HepG2 (cell line): ENCODE data around the gene SLC1A5. TPM values are rescaled to one million over a fixed set of nuclear protein-coding genes. Genes with fewer than 3 reads are reported as not detected.

Source experiments
- ATF7-NPFF ChIP-seq: sonication (generic); formaldehyde crosslinking; IDR thresholded peaks from 2 replicates; pipeline ENCODE4 v1.8.1; 2023; ENCODE audit warnings: mild to moderate bottlenecking, low read depth, missing genetic modification reagents, moderate library complexity
- FOXO1 ChIP-seq: sonication (generic); formaldehyde crosslinking; IDR thresholded peaks from 2 replicates; pipeline ENCODE4 v1.4.0; 2020; ENCODE audit warnings: missing genetic modification reagents
- PHF5A ChIP-seq: IDR thresholded peaks from one replicate; pipeline ENCODE4 v1.6.1; 2018; ENCODE audit warnings: low read depth, missing genetic modification reagents; ENCODE audit not compliant: unreplicated experiment
- REL ChIP-seq: sonication (generic); formaldehyde crosslinking; conservative IDR thresholded peaks from 2 replicates; pipeline ENCODE4 v1.8.0; 2022; ENCODE audit warnings: mild to moderate bottlenecking, missing genetic modification reagents, moderate library complexity
- ZNF12 ChIP-seq: sonication (generic); formaldehyde crosslinking; IDR thresholded peaks from 2 replicates; pipeline ENCODE4 v1.5.0; 2020; ENCODE audit warnings: missing genetic modification reagents
- ZNF747 ChIP-seq: sonication (generic); formaldehyde crosslinking; IDR thresholded peaks from 2 replicates; pipeline ENCODE4 v1.8.1; 2023; ENCODE audit warnings: missing genetic modification reagents, mild to moderate bottlenecking, borderline replicate concordance
- ZNF839 ChIP-seq: sonication (generic); formaldehyde crosslinking; IDR thresholded peaks from 2 replicates; pipeline ENCODE4 v1.4.0; 2020; ENCODE audit warnings: missing genetic modification reagents, mild to moderate bottlenecking, borderline replicate concordance
- polyA plus RNA-seq, 8 experiments: library from polyadenylated mRNA; depleted of rRNA in 3 of 8; stranded (reverse) in 7 of 8; unstranded in 1 of 8; fragments of >200 nt; fragmentation: Illumina TruSeq in 4 of 8; extraction: Trizol in 4 of 8; gene quantifications; 2 replicates each; pipeline versions ENCODE4 v1.2.1 to v1.2.3, GENCODE V29; 2011 to 2016; ENCODE audit warnings: low read depth in 4 of 8, missing spikeins in 1 of 8, mixed read lengths in 1 of 8; ENCODE audit not compliant: insufficient read depth in 1 of 8
- total RNA-seq, 5 experiments: library from RNA; depleted of rRNA; stranded (reverse); fragments of >200 nt; fragmentation: Illumina TruSeq; extraction: Trizol; gene quantifications; 2 replicates each; pipeline ENCODE4 v1.2.3, GENCODE V29; 2016; ENCODE audit warnings: low read depth in 1 of 5
- TF ChIP-seq, protein P1 (sequence below): IDR thresholded peaks from 2 replicates; pipeline ENCODE4 v1.6.1; 2016; ENCODE audit warnings: missing compliant biosample characterization, missing genetic modification reagents, borderline replicate concordance
- TF ChIP-seq, protein P2 (sequence below): sonication (generic); formaldehyde crosslinking; IDR thresholded peaks from 2 replicates; pipeline ENCODE4 v1.8.0; 2022; ENCODE audit warnings: mild to moderate bottlenecking, missing genetic modification reagents; ENCODE audit not compliant: insufficient replicate concordance
- TF ChIP-seq, protein P3 (sequence below): sonication (generic); formaldehyde crosslinking; IDR thresholded peaks from 2 replicates; pipeline ENCODE4 v1.8.1; 2022; ENCODE audit warnings: mild to moderate bottlenecking, missing genetic modification reagents
- TF ChIP-seq, protein P4 (sequence below): sonication (generic); formaldehyde crosslinking; IDR thresholded peaks from 2 replicates; pipeline ENCODE4 v1.4.0; 2020; ENCODE audit warnings: missing genetic modification reagents
- TF ChIP-seq, protein P5 (sequence below): sonication (generic); formaldehyde crosslinking; IDR thresholded peaks from 2 replicates; pipeline ENCODE4 v1.4.0; 2020; ENCODE audit warnings: mild to moderate bottlenecking, missing genetic modification reagents
- TF ChIP-seq, protein P6 (sequence below): sonication (generic); formaldehyde crosslinking; conservative IDR thresholded peaks from 2 replicates; pipeline ENCODE4 v1.5.0; 2020; ENCODE audit warnings: missing genetic modification reagents
- TF ChIP-seq, protein P7 (sequence below): sonication (generic); formaldehyde crosslinking; IDR thresholded peaks from 2 replicates; pipeline ENCODE4 v1.4.0; 2020; ENCODE audit warnings: missing genetic modification reagents

SLC1A5 gene
- total and polyA plus RNA-seq, 2 of the 13 experiments (the other 11 are each of a cell fraction or from before 2014, with no cell fraction given) = 120 to 159 TPM

DNA sequence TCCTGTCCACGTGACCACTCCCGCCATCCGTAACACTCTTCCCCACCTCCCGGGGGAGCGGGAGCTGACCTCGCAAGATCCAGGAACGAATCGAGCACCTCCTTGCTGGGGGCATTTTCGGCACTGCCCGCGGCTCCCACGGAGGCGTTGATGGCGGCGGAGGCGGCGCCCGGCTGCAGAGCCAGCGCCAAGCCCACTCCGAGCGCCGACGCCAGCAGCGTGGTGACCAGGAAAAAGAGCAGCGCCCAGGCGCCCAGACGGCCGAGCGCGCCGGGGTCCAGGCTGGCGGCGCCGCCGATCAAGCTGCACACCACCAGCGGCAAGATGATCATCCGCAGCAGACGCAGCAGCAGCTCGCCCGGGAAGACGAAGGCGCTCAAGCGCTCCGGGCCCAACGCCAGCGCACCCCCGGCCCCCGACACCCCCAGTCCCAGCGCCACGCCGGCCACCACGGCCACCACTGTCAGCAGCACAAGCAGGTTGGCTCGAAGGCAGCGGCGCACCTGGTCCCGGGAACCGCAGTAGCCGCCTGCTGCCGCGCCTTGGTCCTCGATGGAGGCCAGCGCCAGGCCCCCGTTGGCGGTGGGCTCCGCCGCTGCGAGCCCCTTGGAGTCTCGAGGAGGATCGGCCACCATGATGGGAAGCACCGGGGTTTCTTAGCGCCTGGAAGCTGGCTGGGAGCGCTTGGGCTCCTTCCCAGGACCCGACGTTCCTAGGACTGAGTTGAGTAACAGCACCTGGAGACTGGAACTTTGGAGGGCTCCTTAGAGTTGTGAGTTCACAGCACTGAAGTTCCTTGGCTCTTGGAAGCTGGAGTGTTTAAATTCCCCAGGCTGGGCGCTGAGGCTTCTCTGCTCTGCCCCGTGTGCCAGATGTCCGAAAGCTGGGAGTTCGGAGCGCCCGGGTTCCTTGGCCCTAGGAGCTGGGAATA lies 798 bp downstream of the SLC1A5 start (continued):
- TF ChIP-seq PHF5A = no peak
- TF ChIP-seq, protein P1, sequence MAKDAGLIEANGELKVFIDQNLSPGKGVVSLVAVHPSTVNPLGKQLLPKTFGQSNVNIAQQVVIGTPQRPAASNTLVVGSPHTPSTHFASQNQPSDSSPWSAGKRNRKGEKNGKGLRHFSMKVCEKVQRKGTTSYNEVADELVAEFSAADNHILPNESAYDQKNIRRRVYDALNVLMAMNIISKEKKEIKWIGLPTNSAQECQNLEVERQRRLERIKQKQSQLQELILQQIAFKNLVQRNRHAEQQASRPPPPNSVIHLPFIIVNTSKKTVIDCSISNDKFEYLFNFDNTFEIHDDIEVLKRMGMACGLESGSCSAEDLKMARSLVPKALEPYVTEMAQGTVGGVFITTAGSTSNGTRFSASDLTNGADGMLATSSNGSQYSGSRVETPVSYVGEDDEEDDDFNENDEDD = peak; percentile 73
- TF ChIP-seq, protein P2, sequence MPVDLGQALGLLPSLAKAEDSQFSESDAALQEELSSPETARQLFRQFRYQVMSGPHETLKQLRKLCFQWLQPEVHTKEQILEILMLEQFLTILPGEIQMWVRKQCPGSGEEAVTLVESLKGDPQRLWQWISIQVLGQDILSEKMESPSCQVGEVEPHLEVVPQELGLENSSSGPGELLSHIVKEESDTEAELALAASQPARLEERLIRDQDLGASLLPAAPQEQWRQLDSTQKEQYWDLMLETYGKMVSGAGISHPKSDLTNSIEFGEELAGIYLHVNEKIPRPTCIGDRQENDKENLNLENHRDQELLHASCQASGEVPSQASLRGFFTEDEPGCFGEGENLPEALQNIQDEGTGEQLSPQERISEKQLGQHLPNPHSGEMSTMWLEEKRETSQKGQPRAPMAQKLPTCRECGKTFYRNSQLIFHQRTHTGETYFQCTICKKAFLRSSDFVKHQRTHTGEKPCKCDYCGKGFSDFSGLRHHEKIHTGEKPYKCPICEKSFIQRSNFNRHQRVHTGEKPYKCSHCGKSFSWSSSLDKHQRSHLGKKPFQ = peak; percentile 71
- TF ChIP-seq, protein P3, sequence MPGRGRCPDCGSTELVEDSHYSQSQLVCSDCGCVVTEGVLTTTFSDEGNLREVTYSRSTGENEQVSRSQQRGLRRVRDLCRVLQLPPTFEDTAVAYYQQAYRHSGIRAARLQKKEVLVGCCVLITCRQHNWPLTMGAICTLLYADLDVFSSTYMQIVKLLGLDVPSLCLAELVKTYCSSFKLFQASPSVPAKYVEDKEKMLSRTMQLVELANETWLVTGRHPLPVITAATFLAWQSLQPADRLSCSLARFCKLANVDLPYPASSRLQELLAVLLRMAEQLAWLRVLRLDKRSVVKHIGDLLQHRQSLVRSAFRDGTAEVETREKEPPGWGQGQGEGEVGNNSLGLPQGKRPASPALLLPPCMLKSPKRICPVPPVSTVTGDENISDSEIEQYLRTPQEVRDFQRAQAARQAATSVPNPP = 0 out of 2 replicates have a peak, but pooled peaks have one; percentile 21
- no peak for TF ChIP-seq ZNF12 (CRISPR knock-in tag)
- TF ChIP-seq FOXO1 (CRISPR knock-in tag) = no peak
- peak; percentile 54; the same call in 1 of the 2 replicates for TF ChIP-seq REL (CRISPR knock-in tag)
- TF ChIP-seq, protein P4, sequence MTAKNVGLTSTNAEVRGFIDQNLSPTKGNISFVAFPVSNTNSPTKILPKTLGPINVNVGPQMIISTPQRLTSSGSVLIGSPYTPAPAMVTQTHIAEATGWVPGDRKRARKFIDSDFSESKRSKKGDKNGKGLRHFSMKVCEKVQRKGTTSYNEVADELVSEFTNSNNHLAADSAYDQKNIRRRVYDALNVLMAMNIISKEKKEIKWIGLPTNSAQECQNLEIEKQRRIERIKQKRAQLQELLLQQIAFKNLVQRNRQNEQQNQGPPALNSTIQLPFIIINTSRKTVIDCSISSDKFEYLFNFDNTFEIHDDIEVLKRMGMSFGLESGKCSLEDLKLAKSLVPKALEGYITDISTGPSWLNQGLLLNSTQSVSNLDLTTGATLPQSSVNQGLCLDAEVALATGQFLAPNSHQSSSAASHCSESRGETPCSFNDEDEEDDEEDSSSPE (CRISPR knock-in tag) = peak; percentile 74
- TF ChIP-seq ZNF839 (CRISPR knock-in tag) = 0 out of 2 replicates have a peak, but pooled peaks have one; percentile 39
- TF ChIP-seq, protein P5, sequence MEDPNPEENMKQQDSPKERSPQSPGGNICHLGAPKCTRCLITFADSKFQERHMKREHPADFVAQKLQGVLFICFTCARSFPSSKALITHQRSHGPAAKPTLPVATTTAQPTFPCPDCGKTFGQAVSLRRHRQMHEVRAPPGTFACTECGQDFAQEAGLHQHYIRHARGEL (CRISPR knock-in tag) = no peak
- TF ChIP-seq, protein P6, sequence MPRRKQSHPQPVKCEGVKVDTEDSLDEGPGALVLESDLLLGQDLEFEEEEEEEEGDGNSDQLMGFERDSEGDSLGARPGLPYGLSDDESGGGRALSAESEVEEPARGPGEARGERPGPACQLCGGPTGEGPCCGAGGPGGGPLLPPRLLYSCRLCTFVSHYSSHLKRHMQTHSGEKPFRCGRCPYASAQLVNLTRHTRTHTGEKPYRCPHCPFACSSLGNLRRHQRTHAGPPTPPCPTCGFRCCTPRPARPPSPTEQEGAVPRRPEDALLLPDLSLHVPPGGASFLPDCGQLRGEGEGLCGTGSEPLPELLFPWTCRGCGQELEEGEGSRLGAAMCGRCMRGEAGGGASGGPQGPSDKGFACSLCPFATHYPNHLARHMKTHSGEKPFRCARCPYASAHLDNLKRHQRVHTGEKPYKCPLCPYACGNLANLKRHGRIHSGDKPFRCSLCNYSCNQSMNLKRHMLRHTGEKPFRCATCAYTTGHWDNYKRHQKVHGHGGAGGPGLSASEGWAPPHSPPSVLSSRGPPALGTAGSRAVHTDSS (CRISPR knock-in tag) = no peak
- peak; percentile 51; the same call in 1 of the 2 replicates for TF ChIP-seq ATF7-NPFF
- TF ChIP-seq ZNF747 (CRISPR knock-in tag) = 0 out of 2 replicates have a peak, but pooled peaks have one; percentile 21
- TF ChIP-seq, protein P7, sequence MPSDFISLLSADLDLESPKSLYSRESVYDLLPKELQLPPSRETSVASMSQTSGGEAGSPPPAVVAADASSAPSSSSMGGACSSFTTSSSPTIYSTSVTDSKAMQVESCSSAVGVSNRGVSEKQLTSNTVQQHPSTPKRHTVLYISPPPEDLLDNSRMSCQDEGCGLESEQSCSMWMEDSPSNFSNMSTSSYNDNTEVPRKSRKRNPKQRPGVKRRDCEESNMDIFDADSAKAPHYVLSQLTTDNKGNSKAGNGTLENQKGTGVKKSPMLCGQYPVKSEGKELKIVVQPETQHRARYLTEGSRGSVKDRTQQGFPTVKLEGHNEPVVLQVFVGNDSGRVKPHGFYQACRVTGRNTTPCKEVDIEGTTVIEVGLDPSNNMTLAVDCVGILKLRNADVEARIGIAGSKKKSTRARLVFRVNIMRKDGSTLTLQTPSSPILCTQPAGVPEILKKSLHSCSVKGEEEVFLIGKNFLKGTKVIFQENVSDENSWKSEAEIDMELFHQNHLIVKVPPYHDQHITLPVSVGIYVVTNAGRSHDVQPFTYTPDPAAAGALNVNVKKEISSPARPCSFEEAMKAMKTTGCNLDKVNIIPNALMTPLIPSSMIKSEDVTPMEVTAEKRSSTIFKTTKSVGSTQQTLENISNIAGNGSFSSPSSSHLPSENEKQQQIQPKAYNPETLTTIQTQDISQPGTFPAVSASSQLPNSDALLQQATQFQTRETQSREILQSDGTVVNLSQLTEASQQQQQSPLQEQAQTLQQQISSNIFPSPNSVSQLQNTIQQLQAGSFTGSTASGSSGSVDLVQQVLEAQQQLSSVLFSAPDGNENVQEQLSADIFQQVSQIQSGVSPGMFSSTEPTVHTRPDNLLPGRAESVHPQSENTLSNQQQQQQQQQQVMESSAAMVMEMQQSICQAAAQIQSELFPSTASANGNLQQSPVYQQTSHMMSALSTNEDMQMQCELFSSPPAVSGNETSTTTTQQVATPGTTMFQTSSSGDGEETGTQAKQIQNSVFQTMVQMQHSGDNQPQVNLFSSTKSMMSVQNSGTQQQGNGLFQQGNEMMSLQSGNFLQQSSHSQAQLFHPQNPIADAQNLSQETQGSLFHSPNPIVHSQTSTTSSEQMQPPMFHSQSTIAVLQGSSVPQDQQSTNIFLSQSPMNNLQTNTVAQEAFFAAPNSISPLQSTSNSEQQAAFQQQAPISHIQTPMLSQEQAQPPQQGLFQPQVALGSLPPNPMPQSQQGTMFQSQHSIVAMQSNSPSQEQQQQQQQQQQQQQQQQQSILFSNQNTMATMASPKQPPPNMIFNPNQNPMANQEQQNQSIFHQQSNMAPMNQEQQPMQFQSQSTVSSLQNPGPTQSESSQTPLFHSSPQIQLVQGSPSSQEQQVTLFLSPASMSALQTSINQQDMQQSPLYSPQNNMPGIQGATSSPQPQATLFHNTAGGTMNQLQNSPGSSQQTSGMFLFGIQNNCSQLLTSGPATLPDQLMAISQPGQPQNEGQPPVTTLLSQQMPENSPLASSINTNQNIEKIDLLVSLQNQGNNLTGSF (CRISPR knock-in tag) = peak; percentile 35
